Measurements from ENCODE around the gene UNKL.
A peak's percentile ranks its signal among the peaks of the same experiment; 100 is the strongest.

Gene UNKL

DNA sequence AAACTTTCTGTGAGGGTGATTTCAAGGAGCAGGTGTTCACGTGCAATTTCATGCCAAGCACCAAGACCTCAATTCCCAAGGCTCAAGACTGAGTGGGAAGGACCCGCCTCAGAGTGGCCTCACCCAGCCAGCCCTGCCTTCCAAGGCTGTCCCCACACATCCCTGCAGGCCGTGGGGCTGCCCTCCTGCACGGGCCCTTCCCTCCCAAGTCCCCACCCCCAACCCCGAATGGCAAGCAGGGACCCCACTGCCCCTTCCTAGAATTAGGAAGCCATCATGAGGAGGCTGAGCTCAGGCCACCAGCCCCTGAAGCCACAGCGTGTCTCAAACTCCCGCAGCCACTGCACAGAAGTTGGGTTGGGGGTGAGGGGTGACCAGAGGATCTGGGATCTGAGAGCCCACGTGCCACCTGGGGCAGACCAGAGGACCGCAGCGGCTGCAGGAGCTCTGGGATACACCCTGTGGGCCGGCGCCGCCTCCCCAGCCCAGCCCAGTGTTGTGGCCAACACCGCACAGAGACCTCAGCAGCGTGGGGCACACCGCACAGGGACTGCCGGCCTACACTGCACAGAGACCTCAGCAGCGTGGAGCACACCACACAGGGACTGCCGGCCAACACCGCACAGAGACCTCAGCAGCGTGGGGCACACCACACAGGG is 42.1 kb downstream of the UNKL start:
- DNase-seq: no peak

DNA sequence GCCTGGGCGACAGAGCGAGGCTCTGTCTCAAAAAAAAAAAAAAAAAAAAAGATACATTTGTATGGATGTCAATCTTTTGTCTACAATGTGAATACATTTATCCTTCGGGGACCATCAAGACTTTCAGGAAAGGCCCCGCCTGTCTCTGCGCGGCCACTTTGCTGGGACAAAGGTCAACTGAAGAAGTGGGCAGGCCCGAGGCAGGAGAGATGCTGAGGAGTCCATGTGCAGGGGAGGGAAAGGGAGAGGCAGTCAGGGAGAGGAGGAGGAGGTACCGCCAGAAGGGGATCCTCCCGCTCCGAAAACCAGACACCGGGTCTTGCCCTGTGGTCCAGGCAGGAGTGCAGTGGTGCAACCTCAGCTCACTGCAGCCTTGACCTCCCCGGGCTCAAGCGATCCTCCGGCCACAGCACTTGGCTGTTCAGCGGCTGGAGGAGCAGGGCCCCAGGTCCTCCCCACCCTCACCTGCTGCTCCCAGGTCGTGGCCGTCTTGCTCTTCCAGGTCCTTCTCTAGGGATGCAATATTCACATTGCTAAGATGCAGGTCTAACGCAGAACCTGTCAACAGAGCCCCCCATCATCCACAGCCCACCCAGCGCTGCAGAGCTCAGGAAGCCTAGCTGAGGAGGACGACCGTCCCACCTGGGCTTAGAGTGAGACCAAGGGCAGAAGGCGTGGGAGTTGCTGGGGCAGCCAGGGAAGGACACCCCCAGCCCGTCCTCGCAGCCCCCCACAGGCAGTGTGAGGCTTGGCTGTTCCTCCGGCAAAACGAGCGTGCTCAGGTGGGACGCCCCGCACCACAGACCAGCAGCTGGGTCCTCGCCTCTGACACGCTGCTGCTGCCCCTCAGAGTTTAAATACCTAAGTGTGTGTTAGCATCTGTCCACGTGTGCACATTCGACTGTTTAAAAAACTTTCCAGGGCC is 43.2 kb downstream of the UNKL start:
- DNase-seq: no peak

DNA sequence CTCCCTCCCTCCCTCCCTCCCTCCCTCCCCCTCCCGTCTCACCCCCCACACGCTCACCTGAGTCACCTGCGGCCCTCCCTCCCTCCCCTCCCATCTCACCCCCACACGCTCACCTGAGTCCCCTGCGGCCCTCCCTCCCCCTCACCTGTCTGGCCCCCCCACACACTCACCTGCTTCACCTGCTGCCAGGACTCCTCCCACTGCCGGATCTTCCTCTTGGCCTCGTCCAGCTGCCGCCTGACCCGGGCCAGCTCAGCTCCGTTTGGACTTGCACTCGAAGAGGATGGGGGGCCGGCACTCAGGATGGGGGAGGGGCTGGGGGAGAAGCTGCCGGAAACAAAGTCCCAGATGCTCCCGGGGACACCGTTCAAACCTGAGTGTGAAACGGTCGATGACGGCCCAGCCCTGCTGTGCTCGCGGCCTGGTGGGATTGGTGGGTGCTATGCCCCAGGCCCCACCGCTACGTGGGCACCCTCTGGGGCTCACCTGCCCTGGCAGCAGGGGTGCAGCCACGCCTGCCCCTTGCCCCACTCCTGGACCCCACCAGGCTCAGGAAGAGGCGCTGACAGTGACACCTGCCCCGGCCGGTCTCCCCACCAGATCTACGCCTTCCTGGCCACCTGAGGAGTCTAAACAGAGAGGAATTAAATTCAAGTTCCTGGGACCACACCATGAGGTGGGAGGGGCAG is 46.9 kb downstream of the UNKL start:
- DNase-seq: peak; percentile 58

DNA sequence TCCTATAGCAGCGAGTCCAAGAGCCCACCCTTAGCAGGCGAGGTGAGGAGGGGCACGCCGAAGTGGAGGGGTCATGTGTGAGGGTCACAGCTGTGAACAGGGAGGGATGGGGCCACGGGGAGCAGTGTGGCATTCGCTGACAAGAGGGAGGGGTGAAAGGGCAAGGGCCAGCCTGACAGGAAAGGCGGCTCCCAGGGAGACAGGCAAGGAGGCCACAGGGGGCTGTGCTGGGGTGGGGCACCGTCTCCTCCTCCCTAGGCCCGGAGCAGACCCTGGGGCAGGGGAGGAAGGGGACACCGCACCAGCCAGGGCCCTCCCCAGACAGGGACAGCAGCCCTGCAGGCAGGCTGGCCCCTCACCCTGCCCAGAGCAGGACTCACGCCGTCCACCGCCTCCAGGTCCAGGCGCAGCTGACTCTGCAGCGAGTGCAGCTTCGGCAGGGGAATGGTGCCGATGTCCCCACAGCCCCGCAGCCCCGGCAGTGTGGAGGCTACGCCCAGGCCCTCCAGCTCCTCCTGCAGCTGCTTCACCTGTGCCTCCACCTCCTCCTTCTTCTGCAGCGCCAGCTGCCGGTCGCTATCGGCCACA is 47.7 kb downstream of the UNKL start:
- DNase-seq: peak; percentile 17

DNA sequence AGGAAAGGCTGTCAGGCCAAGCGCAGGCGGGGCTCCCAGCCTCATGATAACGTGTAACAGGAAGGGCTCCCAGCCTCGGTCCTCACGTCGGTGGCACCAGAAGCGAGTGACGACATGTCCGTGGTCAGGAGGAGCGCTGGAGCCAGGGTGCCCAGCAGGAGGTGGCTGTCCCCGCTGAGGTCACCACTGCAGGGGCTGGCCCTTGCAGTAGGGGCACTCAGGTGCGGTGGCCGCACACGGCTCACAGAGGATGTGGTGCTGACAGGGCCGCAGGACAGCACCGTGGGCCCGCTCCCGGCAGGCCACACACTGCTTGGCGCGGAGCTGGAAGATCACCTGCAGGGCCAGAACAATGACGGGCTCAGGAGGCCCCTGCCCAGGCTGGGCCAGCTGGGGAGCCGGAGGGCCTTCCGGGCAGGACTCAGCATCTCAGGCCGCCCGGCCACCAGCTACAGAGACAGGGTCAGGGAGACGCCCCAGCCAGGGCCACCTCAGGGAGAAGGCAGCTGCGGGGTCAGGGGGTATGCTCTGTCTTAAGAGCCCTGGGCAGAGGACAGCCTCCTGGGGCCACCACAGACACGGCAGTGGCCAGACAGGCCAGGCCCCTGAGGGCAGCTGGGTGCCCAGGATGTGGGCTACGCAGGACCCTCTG is 48.3 kb downstream of the UNKL start:
- DNase-seq: no peak

DNA sequence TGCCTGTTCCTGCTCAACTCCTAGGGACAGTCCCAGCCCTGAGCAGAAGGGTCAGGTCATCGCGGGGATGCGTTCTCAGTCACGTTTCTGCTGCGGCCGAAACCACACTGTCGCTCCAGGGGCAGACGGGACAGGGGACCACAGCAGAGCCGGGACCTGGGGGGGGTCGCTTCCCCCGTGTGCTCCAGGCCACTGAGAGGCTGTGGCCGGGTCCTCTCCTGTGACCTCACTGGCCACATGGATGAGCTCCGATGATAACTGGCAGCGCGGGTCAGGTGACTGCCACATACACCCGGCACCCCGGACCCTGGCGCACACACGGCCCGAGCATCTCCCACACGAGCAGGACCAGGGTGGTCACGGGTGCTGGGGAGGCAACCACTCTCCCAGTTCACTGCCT is 50.0 kb downstream of the UNKL start:
- no peak for DNase-seq

DNA sequence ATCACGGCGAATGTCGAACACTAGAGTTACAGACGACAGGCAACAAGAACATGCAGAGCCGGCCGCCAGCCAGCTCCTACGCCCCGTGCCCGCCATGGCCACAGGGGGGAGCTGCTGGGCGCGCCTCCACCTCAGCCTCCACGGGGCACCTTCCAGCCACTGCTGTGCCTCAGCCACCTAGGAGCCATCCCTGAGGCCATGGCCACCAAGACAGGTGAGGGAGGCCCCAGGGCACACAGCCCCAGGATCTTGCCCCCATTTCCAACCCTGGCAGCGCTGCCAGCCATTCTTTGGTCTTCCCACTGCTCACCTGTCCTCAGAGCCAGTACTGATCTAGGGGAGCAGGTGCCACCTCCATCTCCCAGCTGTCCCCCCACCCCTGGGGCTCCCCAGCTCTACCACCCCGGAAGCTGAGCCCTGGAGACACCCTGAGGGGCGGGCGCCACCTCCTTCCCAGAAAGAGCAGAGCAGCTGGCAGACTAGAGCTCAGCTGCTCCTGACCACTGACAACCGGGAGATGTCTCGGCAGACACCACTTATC is 50.9 kb downstream of the UNKL start:
- DNase-seq: no peak

DNA sequence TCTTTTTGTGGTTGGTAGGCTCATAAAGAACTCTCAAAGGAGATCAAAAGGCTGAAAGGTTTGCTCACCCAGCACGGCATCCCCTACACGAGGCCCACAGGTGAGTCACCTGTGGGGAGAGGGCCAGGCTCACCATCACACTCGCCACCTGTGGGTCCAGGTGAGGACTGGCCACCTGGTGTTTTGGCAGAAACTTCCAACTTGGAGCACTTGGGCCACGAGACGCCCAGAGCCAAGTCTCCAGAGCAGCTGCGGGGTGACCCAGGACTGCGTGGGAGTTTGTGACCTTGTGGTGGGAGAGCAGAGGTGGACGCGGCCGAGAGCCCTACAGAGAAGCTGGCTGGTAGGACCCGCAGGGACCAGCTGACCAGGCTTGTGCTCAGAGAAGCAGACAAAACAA is 51.7 kb downstream of the UNKL start:
- DNase-seq: no peak

DNA sequence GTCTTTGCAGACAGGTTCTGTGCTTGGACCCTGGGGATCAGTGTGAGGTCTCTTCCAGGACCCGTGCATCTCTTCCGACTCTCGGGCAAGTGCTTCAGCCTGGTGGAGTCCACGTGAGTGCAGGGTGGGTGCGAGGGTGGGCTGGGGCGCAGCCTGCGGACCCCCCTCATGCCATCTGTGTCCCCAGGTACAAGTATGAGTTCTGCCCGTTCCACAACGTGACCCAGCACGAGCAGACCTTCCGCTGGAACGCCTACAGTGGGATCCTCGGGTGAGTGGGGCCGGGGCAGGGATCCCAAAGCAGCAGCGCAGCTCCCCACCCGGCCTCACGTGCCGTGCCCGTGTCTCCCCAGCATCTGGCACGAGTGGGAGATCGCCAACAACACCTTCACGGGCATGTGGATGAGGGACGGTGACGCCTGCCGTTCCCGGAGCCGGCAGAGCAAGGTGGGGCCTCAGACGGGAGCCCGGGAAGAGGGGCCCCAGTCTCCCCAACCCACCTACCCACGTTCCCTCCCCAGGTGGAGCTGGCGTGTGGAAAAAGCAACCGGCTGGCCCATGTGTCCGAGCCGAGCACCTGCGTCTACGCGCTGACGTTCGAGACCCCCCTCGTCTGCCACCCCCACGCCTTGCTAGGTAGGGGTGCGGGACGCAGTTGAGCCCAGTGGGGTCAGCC is 52.7 kb downstream of the UNKL start:
- DNase-seq: no peak

DNA sequence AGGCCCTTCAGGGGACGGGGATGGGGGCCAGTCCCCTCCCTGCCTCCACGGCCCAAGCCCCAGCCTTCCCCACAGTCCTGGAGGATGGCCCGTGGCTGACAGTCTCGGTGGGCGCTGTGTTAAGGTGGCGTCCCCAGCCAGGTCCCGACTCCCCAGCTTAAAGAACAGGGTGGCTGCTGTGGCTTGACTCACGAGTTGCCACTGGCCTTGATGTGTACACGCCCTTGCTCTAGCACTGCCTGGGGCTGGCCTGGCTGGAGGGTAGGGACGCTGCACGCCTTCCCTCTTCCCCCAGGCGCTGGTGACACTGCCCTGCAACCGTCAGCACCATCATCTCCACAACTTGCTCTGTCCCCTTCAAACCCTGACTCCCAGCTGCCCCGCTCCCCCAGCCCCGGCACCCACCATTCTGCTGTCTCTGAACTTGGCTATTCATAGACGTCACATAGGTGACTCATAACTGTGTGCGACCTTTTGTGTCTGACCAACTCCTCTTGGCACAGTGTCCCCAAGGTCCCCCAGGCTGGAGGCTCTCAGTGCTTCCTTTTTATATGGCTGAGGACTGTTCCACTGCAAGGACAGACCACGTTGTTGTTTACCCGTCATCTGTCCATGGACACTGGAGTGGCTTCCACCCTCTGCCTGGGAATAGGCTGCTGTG is 56.5 kb downstream of the UNKL start:
- no peak for DNase-seq

DNA sequence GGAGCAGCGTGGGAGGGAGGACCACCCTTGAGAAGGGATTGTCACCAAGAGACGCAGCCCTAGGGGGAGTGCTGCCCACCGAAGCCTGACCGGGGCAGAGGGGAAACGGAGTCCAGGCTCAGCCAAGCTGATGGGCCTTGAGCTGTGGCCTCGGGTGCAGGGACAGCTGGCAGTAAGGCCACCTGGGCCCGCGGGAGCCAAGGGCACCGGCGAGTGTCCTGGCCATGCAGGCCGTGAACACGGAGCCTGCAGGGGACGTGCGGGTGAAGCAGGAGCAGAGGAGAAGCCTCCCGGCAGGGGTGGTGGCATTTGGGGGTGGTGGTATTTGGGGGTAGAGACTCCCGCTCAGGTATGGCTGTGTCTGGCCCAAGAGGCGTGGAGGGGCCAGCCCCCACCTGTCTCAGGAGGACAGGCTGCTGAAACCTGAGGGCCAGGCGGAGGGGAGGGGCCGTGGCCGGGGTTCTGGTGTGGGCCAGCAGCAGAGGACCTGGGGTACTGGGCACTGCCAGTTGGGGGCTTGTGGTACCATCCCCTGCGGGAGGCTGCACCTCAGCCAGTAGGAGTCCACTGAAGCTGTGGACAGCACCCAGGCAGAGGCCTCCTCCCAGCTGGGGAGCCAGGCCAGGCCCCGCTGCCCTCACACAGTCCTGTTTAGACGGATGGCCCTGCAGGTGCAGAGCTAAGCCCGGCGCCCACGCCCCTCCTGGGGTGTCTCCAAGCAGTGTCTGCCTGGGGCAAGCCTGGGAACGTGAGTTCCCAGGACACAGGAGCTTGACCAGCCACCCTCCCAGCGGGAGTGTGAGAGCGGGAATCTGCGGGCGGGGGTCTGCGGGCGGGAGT is 58.2 kb downstream of the UNKL start:
- DNase-seq: no peak

DNA sequence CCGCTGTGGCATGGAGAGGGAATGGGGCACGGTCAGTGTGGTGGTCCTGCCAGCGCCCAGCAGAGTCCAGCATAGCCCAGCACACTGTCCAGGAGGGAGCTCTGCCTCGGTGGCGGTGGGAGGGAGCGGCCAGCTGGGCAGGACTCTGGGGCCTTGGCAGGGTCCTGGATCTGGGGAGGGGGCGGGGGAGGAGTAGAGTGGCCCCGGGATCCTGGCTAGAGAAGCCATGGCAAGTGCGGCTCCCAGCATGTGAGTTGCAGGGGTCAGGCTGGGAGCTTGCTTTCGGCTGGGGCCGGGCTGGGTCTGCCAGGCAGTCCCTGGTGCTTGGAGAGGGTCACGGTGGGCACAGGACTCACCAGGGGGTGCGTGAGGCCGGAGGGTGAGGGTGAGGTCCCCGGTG is 58.9 kb downstream of the UNKL start:
- DNase-seq: no peak

DNA sequence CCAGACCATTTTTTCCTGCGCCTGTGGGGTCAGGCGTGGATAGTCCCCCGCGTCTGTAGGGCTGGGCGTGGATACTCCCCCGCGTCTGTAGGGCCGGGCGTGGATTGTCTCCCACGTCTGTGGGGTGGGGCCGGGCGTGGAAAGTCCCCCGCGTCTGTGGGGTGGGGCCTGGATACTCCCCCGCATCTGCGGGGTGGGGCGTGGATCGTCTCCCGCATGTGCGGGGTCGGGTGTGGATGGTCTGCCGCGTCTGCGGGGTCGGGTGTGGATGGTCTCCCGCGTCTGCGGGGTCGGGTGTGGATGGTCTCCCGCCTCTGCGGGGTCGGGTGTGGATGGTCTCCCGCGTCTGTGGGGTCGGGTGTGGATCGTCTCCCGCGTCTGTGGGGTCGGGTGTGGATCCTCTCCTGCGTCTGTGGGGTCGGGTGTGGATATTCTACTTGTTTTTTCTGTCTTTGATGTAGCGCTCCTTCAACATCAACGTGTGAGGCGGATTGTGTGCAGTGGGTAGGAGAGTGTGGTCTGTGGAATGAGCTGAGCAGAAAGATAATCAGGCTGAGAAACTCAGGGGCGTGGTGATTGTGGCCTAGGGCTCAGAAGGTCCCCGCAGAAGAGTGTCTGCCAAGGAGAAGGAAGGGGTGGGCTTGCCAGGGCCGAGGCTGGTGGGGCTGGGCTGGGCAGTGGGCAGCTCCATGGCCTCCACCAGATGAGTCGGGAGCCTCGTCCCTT is 59.5 kb downstream of the UNKL start:
- no peak for DNase-seq

DNA sequence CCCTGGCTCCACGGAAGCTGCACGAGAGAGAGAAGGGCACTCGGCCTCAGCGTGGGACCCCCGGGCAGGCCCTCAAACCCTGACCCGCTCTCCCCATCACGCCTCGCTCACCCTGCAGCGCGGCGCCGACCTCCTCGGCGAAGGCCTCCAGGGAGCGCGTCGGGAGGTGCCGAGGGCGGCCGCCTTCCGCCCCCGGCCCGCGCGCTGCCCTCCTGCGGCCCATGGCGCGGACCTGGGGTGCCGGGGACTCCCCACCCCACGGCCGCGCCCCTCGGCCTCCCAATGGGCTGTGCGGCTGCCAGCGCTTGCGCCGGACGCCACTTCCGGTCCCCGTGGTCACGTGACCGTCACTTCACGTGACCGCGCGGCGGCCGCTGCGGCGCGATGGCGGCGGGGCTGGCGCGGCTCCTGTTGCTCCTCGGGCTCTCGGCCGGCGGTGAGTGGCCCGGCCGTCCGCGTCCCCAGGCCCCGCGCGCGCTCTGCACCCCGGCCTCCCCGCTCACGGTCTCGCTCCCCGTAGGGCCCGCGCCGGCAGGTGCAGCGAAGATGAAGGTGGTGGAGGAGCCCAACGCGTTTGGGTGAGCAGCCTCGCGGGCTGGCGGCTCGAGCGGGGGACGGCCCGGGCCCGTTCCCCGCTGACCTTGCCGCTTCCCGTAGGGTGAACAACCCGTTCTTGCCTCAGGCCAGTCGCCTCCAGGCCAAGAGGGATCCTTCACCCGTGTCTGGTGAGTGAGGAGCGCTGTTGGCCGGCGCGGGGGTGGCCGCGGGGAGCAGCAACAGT is 62.7 kb downstream of the UNKL start, which contains the start of the genes GNPTG and TSR3:
Gene GNPTG, plus strand, starts transcription at position 350 of the 781 bp plus-strand sequence. Its CDS starts 35 bp downstream, at position 385.
Gene TSR3, minus strand, starts transcription at position 297 of the 781 bp plus-strand sequence. Its CDS starts 74 bp downstream, at position 223.
- no peak for DNase-seq

DNA sequence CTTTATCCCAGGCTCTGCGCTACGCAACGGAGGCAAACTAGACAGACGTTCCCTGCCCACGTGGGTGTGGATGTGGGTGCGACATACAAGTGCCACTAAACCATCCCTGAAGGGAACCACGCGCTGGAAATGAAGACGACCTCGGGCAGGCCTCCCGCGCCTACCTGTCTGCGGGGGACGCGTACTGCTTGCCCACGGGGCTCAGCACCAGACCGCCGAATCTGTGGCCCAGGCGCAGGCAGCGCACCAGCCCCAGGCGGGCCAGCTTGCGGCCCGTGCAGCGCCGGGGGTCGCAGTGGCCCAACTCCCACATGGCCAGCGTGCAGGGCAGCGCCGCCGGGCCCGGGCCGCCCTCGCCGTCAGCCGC is 63.3 kb downstream of the UNKL start:
- no peak for DNase-seq

DNA sequence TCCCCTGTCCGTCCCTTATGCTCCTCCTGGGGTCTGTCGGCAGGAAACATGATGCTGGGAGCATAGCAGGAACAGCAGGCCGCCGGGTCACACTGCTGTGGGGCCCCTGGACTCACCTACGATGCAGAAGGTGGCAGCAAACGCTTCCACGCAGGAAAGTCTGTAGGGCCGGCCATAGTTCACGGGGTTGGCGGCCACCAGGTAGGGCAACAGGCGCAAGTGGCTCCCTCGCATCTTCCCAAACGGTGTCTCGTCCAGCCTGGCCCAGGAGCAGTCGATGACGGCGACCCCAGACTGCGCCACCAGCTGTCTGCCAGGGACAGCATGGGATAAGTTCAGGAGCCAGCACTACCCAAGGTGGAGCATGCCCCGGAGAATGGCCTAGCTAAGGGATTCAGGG is 63.8 kb downstream of the UNKL start:
- no peak for DNase-seq

DNA sequence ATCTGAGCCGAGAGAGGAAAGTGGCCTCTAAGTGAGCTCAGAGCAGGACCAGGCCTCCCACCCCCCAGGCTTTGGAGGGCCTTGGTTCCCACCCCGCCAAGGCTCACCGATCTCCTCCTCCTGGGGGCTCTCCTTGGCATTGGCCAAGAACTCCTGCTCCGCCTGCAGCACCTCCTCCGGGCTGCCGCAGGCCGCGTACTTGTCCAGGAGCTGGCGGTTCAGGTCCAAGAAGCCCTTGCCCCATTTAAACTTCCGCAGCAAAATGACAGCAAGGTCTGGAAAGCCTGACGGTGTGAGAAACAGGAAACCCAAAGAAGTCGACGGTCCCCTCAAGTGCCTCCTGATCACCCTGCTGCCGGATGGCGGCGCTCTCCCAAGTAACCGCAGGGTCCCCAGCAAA is 64.6 kb downstream of the UNKL start:
- DNase-seq: no peak

DNA sequence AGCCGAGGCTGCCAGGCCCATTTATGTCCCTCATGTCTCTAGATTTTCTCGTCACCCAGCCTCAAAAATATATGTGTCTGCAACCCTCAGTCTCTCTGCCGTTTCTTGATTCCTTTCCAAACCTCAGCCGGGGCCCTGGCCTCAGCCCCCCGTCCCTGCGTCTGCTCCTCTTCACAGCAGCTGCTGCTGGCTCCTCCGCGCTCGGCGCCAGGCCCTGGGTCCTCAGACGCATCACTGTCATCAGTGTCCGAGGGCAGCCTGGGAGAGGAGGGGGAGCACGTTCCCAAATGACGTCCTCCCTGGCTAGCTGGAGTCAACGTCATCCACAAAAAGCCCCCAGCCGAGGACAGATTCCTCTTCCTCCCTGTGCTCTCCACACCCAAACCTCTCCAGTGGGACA is 65.2 kb downstream of the UNKL start:
- no peak for DNase-seq

DNA sequence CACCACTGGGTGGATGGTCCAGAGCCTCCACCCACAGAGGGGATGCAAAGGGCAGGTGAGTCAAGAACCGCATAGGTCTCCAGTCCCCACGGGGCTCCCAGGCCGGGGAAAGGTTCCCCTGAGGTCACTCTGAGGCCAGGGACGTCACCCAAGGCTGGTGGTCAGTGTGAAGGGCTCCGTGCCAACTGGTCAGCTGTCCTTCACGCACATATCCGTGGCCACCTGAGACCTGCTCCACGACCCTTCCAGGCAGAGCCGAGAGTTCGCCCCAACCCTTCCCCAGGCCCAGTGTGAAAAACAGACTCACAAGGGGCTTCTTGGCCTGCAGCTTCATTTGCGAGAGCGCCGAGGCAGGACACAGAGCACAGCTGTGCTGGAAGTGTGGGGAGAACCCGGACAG is 65.6 kb downstream of the UNKL start:
- no peak for DNase-seq
